GM19455 (cell line): ENCODE results near the gene ARHGAP28.

ENCODE experiments used
- ATAC-seq: cut with Tn5 transposase; IDR thresholded peaks from one replicate; pipeline ENCODE4 v1.9.1; 2021; ENCODE audit not compliant: unreplicated experiment

Gene ARHGAP28, protein sequence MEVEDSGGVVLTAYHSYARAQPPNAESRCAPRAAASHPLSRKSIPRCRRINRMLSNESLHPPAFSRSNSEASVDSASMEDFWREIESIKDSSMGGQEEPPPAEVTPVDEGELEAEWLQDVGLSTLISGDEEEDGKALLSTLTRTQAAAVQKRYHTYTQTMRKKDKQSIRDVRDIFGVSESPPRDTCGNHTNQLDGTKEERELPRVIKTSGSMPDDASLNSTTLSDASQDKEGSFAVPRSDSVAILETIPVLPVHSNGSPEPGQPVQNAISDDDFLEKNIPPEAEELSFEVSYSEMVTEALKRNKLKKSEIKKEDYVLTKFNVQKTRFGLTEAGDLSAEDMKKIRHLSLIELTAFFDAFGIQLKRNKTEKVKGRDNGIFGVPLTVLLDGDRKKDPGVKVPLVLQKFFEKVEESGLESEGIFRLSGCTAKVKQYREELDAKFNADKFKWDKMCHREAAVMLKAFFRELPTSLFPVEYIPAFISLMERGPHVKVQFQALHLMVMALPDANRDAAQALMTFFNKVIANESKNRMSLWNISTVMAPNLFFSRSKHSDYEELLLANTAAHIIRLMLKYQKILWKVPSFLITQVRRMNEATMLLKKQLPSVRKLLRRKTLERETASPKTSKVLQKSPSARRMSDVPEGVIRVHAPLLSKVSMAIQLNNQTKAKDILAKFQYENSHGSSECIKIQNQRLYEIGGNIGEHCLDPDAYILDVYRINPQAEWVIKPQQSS

DNA sequence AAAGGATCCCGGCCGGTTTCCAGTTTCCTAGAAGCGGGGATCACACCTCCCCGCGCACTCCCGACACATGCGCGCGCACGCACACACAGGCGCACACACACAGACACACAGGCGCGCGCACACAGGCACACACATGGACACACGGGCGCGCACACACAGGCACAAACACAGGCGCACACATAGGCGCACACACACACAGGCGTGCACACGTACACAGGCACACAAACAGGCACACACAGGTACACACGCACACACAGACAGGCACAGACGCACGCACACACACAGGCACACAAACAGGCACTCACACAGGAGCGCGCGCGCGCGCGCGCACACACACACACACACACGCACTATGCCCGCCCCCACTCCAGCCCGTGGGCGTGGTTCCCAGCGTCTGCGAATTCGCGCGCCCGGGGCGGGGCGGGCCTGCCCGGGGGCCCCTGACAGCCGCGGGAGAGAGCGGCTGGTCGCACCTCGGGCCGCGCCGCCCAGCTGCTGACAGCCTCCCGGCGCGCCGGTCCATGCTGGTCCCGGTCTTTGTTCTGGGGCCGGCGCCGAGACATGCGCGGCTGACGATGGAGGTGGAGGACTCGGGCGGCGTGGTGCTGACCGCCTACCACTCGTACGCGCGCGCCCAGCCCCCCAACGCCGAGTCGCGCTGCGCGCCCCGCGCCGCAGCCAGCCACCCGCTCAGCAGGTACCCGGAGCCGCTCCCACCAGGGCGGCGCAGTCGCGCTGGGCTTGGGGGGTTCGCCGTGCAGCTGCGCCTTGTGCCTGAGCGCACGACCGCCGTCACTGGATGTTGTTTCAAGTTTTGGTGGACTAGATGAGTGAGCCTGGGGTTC lies at the start of gene ARHGAP28:
Gene ARHGAP28 (plus strand): TSS at position 470 of the 845 bp plus-strand sequence. CDS start 106 bp downstream, at position 576.
- no peak for ATAC-seq

DNA sequence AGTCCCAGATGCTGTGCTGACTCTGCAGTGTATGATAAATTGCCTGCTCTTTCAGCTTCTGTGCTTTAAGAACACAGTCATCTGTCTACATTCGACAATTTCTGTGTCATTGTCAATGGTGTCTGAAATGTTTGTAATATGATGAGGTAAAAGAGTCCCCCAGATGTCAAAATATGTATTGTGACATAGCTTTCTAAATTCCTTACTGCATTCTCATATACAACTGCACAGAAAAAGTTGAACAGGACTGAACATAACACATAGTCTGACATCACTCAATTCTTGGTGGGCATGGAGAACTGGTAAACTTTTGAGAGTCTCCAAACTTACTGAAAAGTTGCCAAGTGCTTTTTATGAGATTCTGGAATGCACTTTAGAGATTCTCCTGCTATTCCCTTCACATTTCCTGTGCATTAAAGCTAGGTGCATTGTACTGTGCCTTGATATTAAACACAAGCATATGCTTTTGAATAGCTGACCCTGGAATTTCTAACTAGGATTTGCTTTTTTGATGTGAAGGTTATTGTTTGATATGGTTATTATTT lies 48.1 kb upstream of the ARHGAP28 start:
- no peak for ATAC-seq

DNA sequence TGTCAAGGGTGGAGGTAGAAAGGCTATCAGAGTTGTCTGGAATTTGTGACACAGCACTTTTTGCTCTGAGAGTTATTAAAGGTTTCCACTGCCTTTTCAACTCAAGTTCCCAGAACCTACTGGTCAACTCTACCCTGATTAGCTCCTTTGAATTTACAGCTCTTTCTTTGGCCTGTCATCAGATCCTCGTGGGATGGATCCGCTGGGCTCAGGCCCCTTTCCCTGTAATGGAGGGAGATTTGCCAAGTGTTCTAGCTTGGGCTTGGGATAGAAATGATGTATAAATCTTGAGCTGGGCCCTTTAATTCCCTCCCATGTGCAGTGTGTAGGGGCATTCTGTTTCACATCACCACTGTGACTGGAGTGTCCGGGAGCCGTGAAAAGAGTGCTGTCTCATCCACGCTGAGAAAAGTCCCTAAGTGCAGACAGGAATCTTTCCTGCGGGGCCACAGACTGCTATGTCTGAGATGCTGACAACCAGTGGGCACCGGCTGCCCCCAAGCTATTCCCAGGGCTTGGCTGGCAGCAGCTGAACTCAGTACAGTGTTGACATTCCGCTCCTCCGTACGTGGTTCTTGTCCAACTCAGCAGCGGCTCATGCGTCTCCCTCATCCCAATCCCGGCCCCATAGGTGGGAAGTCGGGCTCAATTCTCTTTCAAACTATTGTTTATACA lies 46.9 kb upstream of the ARHGAP28 start:
- no peak for ATAC-seq

DNA sequence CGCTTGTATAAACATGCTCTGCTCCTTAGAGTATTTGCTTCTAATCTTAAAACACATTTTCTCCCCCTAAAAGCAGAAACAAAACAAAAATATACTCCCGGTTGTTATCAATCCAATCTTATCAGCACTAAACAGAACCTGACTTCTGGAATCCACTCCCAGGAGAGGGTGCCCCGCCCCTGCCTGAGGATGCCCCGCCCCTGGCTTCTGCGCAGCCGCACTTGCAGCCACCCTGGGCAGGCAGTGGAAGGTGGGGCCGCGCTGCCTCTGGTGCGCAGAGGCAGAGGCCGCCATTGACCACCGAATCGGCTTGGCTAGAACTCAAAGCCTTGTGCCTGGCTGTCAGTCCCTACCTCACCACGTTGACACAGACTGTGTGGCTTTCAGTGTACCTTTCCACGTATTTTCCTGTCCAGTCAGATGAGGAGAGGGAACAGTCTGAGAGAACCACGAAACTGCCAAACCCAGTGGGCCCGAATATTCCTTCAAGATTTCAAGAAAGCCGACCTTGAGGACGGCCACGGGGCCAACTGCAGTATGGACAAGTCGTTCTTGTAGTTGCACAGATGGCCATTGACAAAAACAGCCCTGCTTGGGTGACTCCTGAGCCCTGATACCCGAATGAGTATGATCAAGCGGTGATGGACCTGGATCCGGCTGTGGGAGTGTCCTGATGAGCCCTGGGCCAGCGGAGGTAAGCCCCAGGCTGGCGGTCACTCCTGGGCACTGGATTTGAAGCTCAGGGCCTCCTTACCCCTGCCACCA lies 46.2 kb upstream of the ARHGAP28 start:
- ATAC-seq, result no peak

DNA sequence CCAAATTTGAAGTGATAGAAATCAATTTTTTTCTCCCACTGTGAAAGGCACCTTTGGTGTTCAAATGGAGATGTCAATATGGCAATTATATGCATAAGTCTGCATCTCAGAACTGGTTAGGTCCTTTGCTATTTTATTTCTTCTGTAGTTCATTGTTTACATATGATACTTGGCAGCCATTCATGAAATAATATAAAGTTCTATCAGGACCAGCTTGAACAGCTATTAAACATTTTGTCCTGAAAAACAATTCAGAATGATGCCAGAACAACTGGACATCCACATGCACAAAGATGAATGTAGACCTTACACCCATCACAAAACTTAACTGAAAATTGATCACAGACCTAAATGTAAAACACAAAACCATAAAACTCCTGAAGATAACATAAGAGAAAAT lies 41.8 kb upstream of the ARHGAP28 start:
- no peak for ATAC-seq

DNA sequence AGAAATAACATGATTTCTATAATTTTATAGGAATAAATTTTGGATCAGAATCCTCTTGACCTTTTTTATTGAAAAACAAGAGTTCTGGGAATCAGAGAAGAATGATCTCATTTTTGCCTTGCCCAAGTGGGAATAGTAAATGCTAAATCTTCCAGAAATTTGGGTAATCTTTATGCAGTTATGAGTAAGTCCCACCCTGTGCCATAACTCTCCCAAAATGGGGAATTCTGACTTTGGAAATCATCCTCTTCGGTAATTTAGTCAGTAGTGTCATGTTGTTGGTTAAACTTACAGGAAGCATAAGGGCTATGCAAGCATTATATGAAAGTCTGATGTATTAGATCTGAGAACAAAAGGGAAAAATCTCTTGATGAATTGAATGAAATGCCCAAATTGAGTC lies 20.6 kb upstream of the ARHGAP28 start:
- no peak for ATAC-seq

DNA sequence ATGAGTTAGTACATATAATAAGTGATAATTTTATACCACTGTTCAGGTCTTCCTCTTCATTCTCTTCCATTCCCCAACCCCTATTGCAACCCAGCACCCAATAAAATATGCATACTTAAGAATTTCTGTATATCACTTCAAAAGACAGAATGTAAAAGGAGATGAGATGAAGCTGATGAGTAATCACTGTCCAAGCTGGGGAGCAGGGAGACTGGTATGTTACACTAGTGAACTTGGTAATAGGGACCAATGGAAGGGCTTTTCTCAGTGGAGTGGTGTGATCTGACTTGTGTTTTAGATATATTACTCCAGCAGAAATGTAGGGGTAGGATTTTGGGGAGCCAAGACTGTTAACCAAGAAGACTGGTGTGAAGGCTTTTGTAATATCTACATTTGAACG lies 18.0 kb upstream of the ARHGAP28 start:
- ATAC-seq, result no peak

DNA sequence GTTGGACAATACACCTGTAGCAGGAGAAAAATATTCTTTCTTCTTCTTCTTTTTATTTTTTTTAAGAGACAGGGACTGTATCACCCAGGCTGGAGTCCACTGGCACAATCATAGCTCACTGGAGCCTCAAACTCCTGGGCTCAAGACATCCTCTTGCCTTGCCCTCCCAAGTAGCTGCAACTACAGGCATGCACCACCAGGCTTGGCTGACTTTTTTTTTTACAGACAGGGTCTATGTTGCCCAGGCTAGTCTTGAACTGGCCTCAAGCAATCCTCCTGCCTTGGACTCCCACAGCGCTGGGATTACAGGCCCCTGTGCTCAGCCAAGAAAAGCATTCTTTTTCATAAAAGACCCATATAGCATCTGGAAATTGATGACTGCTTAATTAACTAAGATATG lies 17.1 kb upstream of the ARHGAP28 start:
- ATAC-seq, result no peak

DNA sequence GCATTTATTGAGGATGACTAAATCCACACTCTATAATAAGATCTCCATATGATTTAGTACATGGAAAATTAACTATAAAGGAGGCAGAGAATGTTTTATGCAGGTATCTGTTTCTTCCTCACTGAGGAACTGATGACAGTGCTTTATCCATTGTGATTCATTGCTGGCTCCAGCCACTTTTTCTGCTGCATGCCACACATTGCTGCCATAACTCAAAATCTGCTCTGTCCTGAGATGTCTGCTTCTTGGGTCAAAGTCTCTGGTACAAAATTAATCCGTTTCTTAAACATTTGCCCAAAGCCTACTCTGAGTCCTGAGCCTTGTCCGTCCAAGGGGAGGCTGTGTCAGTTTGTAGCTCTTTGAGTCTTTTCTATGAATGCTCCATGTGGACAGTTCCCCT lies 15.5 kb upstream of the ARHGAP28 start:
- no peak for ATAC-seq

DNA sequence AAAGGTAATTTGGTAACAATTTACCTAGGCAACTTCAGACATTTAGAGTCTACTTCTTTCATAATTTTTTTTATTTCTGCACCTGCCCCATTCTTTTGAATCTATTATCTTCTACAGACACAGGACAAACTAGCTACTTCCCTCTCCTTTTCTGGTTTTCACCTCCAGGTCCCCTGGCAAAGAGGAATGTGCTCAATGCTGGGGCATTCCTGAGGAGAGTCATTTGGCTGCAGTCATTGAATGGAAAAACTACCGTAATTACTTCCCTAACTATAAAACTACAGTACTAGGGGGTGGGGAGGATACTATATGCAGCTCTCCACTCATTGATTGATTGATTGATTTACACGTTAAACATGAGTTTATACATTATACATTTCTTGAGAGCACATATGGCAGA lies 11.2 kb upstream of the ARHGAP28 start:
- no peak for ATAC-seq

DNA sequence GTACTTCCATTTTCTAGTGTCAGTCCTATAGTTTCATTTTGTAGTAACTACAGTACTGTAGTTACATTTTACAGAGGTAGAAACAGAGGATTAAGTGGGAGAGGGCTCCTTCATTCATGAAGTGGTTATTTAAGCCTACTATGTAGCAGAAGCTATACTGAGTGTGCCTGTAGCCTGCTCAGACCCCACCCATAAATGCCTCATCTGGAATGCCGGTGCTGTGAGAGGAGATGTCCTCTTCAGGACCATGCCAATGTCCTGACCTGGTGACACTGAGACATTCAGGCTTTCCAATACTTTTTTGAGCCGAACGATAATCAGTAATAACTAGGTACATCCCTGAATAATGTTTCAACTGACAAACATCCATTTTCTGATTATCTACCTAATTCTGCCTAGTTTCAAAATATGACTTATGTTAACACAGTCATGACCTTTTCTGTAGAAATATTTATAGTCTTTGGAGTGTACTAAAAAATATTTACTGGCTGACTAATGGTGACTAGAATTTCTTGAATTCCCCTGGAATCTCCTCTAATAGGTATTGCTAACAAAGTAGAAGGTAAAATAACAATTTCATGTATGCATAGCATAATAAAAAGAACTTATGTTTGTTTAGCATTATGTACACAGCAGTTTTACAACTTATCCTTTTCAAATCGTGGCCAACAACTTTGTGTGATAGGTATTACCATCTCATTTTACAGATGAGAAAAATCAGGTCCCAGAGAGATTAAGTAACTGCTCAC lies 10.2 kb upstream of the ARHGAP28 start:
- no peak for ATAC-seq

DNA sequence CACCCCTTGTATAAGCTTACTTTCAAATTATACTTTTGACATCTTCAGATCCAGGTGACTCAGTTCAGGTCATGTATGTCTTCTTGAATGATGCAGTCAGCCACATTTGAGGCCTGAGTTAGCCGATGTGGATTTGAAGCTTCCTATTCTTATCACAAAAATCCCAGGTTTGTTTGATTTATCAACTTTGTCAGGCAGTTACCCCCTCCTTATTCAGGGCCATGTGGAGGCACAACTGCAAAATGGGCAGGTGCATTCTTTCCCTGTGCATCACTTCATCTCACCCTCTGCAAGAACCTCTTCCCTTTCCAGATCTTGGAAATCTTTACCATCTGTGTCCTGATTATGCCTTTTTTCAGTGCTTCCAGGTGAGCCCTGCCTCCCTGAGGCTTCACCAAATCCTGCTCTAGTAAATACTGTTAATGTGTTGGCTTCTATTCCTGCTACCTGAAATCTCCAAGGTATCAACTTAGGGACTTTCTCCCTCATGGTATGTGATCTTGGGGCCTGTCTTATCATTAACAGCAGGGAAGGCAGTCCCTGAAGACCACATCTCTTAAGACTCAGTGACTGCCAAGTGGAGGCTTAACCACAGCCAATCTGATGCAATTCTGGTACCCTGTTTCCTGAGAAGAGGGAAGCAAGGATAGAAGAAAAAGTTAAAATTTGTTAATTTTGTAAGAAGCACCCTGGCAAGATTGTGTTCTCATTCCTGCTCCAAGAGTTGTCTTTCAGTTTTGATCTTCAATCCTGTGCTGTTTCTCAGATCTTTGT lies 9.4 kb upstream of the ARHGAP28 start:
- ATAC-seq, result no peak

DNA sequence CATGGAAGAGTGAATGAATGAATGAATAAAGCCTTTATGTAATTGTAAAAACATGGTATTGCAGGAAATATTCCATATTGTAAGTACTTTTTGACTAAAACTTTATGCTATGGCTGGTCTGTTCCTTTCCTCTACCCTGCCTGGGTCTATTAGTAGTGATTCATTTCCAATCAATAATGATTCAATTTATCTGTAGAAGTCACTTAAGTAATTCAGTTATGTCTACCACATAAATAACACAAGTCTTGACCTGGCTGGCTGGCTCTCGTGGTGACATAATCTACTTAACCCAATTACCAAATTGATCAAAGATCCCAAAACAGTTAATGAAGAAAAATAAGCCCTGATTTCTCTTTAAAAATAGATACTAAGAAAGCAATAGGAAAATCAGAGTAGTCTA lies 7.8 kb upstream of the ARHGAP28 start:
- no peak for ATAC-seq

DNA sequence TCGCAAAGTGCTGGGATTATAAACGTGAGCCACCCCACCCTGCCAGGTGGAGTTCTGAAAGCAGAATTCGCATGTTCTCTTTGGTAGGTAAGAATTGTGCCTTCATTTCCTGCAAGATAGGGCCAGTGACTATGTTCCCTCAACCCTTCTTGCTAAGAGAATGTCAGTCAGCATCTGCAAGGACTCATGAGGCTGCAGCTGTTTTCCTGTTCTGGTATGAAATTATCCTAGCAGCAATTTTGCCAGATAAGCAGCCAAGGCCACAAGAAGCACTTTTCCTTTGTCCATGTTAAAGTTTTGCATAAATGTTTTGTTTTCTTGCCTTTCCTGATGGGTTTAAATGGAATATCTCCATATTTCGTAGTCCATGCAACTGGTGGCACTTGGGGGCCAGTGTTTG lies 6.8 kb upstream of the ARHGAP28 start:
- ATAC-seq, result no peak

DNA sequence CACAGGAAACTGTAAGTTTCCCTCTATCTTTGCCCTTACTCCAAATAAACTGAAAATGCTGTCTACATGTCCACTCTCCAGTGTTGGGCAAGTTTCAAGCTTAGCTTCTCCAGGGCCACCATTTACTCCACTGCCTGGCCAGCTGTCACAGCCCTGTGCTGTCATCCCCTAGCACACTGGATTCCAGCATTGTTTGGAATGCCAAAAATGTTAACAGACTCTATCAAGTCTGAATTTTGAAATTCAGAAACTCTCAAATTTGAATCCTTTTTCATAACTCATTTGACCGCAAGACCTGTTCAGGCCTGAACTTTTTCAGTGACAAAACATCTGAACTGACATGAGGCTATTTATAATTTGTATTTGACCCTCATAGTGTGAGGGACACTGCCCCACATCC lies 5.2 kb upstream of the ARHGAP28 start:
- no peak for ATAC-seq

DNA sequence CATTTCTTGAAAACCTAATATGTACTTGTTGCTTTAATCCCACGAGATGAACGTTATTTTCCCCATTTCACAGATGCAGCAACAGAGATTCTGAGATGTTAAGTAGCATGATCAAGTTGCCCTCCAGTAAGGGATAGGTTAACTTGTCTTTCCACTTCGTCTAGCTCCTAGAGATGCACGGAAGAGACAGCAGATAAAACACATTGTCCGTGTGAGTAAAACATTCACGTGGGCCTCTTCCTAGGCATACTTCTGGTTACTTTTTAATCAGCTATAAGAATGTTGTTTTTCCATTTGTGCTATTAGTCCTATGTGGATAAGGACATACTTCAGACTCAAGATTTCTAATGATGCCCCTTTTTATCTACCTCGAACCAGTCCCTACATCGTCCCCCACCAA lies 1.2 kb upstream of the ARHGAP28 start:
- no peak for ATAC-seq

DNA sequence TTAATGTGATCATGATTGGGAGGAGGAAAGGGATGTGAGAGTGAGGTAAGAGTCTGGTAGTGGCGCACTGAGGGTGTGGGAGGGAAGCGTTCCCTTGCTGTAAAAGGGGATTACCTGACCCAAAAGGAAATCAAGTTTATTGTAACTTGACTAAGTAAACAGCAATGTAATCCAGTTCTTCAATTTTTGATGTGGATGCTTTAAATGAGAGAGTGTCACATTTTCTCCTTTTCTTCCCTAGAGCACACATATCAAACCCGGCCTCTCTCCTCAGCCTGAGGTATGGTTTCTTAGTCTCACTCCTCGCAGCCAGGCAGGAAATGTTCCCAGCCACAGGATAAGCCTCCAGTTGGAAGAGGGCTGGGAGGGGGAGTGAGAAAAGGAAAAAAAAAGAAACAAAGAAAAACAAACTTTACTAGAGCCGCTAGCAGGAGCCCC lies 688 bp upstream of the ARHGAP28 start:
- ATAC-seq, result no peak

DNA sequence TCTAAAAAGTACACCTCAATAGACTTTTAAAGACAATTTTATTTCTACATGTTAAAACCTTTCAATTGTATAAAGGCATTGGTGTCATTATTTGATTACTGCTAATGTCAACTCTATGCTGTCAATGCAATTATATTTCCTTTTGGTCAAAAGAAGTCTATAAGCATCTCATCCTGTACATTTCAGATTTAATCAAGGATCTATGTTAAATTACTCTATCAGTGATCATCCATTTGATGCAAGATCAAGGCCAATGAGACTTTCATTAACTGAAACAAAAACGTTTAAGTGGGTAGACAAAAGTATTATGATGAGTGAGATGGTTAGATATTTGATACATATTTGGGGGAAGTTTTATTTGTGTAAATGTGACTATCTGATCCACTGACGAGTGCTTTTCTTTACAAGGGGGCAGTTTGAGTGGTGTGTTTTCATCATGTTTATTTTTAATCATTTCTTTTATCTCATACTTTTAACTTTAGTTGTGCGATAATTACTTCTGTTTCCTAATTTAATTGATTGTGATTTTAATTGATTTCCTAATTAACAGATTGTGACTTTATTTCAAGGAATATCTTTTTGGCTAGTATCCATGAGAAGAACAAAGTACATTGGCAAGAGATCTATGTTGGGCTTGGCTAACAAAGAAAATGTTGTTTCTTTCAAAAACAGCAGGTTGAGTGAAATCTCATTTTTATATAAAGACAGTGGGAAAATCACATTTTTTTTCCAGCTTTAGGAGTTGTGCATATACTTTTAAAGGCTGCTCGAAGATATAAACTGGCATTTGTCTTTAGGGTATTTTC lies 1.1 kb downstream of the ARHGAP28 start:
- ATAC-seq, result no peak
